ENCODE measurements around the gene STAT6.

The STAT6 gene

DNA sequence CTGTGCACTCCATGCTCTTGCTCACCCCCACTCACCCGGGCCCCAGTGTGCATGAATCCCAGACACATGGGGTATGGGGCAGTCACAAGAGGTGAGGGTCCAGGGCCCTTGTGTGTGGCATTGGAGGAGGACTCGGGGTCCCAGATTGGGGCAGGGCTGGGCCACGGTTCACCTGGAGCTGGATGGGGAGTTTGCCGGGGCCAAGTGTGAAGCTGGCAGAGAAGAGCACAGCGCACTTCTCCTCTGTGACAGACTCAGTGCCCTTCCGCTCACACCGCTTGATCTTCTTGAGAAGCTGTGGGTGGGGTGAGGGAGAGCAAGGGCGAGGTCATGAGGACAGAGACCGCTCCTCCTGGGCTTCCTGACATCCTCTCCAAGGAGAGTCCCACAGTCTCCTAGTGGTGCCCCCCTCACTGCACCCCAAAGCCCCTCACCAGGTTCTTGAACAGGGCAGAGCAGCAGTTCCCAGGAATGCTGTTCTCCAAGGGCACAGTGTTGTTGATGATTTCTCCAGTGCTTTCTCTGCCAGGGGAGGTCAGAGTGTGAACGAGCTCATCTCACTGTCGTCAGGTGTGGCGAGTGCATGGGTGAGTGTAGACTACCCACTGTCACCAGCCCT lies 6.8 kb downstream of the STAT6 start:
- DNase-seq (ENCODE audit: low read depth, low spot score) = no peak

DNA sequence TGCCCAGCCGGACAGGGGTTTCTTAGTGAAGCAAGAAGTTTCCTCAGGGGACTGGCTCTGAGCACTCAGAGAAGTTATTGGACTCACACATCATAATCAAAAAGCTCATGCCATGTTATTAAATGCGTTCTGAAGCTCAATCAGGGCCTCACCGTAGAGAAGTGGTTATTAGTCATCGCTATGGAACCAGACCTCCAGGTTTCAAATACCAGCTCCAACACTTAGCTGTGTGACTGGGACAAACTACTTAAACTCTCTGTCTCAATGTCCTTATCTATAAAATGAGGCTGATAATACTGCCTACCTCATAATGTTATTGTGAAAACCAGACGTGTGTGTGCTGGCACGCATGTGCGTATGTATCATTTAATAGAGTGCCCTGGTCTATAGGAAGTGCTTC lies 7.3 kb downstream of the STAT6 start:
- no peak for DNase-seq (ENCODE audit: low read depth, low spot score)

DNA sequence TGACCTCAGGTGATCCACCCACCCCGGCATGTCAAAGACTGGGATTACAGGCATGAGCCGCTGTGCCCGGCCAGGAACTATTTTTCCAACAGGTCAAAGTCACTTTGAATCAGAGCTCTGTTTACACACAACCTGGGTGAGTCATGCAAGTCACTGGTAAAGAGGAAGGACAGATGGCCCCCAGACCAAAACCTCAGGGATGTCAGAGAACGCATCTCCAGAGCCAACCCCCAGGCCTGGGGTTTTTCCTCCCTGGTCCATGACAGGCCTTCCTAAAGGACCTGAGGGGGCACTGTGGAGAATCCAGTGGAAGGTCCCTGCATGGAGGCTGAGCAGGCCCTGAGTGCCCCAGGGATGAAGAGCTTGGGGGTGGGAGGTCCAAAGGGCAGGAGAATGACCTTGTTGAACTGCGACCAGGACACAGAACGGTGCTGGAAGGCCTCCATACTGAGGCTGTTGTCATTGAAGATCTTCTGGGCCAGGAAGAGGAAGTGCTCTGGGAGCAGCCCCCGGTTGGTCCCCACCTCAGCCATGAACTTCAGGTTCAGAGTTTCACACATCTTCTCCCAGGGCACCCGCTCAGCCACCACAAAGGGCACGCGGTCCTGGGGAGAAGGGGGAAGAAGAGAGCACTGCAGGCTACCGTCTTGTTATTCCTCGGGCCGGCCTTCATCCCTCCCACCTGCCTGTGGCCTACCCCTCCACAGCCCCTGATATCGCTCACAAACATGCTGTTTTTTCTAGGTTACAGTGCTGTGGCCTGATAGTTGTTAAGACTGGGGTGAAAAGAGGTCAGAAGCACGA lies 9.1 kb downstream of the STAT6 start:
- no peak for DNase-seq (ENCODE audit: low read depth, low spot score)

DNA sequence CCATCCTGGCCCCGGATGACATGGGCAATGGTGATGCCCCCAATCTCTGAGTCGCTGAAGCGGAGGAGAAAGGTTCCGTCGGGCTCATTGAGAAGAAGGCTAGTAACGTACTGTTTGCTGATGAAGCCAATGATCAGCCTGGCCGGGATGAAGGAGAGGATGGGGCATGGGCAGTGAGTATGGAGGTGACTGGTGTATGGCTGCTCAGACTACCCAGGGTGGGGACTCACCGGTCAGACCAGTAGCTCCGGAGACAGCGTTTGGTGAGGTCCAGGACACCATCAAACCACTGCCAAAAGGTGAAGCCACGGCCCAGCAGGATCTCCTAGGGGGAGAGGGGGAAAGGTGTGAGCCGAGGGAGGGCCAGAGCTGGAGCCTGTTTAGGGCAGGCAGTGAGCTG lies 11.4 kb downstream of the STAT6 start:
- no peak for DNase-seq (ENCODE audit: low read depth, low spot score)

DNA sequence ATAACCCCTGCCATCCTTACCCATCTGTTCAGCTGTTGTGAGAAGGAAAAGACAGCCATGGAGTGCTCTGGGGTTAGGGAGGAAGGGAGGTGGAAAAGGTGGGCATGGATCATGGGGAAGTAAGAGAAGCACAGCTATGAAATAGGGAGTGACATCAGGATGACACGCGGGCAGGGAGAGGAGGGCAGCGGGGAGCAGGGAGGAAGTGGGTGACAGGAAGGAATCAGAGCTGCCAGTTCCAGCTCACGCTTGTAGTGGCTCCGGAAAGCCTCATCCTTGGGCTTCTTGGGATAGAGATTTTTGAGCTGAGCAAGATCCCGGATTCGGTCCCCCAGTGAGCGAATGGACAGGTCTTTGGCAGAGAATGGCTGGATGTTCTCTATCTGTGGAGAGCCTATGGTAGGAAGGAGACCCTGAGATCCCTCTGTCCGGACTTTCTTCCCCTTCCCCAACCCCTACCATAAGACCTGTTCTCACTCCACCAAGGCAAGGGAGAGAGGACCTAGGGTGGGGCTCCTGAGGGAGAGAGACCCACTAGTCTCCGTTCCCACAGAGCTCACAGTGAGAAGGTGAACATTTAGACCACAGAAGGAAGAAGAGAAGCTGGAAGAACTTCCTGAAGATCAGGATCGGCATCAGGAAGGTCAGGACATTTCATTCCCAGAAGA lies 12.0 kb downstream of the STAT6 start:
- DNase-seq (ENCODE audit: low read depth, low spot score) = no peak

DNA sequence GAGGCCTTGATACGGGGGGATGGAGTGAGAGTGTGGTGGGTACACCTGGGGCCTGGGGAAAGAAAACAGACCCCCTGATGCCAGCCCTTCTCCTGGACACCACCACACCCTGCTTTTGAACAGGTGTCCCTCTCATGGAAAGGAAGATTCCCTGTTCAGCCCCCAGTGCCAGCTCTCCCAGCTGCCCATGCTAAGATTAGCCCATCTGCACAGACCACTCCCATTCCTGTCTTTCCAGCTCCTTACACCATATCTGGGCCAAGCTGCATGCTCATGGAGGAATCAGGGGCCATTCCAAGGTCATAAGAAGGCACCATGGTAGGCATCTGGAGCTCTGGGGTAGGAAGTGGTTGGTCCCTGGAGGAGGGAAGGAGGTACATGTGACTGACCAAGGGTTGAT lies 12.6 kb downstream of the STAT6 start:
- DNase-seq (ENCODE audit: low read depth, low spot score) = no peak

DNA sequence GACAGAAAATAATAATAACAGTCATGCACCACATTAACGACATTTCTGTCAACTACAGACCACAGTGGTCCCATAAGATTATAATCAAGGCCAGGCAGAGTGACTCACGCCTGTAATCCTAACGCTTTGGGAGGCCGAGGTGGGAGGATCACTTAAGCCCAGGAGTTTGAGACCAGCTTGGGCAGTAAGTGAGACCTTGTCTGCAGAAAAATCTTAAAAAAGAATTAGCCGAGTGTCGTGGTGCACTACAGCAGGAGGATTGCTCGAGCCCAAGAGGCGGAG lies 13.7 kb downstream of the STAT6 start:
- no peak for DNase-seq (ENCODE audit: low read depth, low spot score)

DNA sequence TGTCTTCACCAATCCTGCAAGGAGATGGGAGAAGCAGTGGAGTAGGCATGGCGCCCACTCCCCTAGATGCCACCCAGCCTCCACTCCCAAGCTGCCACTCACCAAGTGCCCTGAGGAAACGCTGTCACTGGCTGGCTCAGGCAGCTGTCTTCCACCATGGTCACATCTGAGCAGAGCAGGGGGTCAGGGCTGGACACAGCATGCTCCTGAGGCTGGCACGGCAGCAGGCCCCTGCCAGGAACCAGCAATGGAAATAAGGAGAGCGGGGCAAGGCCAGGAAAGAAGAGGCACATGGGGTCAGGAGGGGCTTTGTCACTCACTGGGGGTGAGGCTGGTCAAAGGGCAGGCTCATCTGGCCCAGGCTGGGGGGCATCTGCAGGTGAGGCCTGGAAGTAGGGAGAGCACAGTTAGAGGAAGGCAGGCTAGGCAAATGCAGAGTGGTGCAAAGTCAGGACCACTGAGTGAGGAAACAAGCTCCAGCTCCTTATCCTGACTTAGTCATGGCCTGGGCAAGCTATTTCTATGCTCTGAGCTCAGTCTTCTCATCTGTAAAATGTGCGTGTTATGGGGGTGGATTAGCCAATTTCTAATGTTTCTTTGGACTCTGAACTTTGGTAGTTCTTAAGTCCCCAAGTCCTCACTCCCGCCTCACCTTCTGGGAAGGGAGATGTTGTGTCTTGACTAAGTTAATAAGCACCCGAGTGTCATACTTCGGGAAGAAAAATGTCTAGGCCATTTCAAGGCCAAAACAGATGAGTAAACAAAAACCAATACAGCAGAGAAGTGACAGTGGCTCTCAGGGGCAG lies 14.2 kb downstream of the STAT6 start:
- DNase-seq (ENCODE audit: low read depth, low spot score) = no peak

DNA sequence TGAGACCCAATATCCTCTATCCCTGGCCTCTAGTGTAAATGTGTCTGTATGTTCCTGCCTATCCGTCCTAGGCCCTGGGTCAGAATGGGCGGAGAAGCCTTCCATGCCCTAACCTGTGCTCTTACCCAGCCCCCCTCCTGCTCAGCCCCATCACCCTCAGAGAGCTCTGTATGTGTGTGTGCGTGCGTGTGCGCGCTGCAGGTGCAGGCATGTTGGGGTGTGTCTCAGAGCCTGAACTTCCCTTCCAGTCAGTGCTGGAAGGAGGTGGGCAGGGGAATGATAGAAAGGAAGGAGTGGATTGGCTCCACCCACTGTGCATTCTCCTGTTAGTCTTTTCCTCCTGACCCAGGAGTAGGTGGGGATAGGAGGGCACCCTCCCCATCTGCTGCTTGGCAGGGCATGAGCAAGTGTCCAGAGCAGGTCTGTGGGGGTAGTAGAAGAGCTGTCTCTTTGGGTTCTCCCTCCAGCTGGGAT lies 15.0 kb downstream of the STAT6 start:
- no peak for DNase-seq (ENCODE audit: low read depth, low spot score)

DNA sequence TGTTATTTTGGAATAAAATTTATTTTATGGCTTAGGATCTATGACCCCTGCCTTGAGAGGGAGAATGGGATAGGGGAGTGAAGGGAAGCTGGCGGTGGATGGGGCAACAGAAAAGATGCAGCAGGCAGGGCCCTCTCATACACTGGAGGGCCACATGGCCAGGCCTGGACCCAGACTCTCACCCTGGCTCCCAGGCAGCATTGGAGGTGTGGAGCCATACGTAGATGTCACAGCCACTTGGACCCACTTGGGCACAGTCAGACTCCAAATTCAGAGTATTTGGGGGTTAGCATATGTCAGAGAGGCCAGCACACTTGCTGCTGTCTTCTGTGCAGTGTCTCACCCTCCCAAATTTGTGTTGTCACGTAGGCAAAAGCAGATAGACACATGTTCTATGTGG lies 15.7 kb downstream of the STAT6 start:
- DNase-seq (ENCODE audit: low read depth, low spot score) = no peak

DNA sequence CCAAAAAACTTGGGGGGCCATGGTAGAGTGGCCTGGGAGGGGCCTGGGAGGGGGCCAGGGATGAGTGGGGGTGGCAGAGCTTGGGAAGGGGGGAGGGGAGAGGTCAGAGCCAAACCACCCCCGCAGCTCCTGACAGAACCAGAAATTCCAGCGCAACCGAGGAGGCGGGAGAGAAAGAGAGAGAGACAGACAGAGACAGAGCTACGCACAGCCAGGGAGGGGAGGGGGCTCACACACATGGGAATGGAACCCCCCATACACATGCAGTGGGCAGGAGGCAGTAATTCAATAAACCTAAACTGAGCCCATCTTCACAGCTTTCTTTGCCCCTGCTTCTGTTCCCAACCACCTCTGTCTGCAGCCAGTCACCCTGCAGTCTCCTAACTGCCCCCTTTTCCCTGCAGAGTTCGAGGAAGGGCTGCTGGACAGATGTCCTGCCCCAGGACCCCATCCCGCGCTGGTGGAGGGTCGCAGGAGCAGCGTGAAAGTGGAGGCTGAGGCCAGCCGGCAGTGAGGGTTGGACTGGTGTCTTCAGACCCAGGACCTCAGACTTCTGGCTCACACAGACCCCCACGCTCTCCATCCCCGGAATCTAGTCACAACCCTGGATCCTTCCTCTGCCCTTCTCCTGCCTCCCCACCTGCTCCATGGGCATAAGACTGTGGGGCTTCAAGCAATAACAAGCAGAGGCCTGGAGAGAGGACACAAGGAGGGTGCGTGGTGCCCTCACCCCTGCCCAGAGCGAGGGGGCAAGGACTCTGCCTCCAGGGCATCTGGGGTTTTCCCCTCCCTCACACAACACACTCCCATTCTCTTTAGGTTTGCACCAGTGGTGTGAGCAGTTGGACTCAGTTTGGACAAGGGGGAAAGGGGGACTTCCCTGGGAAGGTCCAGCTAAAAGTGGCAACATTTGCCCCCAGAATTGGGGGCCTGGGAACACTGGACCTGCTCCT lies 16.7 kb downstream of the STAT6 start:
- DNase-seq (ENCODE audit: low read depth, low spot score) = no peak

DNA sequence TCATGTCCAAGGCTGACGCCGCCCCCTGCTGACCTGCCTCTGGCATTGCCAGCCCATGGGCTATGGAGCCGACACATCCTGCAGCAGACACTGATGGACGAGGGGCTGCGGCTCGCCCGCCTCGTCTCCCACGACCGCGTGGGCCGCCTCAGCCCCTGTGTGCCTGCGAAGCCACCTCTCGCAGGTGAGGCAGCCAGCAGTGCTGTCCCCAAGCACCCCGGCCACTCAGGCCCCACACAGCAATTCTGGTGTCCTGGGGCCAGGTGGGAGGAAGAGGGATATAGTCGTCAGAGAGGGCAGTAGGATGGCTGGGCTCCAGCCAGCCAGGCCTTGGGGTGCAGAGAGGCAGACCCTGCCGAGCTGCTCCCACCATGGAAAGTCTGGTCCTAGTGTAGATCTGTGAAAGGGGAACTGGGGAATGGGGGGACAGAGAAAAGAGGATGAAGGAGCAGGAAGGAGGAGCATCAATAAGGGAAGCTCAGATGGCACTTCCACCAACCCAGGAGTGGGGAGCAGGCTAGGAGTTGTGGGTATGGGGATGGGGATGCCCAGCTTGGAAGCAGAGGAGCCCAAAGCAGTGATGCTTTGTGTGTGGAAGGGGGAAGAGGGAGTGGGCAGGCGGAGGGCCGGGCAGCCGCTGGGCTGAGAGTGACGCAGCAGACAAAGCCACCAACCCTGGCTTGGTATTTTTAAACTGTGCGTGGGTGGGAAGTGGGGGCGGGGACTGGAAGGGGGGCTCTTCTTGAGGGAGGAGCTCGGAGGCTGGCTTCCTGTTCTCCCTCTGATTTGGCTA lies 17.6 kb downstream of the STAT6 start:
- no peak for DNase-seq (ENCODE audit: low read depth, low spot score)

DNA sequence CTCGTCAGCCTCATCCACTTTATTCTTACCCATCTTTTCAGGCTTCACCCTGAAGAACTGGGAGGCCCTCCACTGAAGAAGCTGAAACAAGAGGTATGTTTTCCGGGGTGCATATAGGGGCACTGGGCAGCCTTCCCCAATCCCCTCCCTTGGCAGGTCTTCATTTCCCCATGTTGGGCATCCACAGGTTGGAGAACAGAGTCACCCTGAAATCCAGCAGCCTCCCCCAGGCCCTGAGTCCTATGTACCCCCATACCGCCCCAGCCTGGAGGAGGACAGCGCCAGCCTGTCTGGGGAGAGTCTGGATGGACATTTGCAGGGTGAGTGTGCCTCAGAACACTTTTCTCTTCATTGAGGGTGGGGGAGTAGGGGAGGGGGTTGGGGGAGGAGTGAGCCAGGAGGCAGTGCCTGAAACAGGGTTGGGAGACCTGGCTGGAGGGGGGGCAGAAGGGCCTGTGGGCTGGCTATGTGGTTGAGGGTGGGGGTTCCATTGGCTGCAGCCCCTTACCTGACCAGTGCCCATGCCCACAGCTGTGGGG lies 18.2 kb downstream of the STAT6 start:
- DNase-seq (ENCODE audit: low read depth, low spot score) = no peak

DNA sequence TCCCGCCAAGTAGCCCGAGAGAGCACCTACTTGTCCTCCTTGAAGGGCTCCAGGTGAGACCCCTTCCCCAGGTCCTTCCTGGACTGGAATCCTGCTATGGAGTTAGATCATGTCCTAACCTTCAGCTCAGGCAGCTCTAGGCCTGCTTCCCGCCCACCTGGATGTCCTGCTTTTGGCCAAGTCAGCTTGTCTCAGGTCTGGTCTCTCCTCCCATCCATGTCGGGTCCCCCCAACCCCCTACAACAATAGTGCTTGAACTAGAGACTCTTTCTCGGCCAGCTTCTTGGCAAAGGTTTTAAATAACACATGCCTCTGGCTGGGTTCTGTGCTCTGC lies 18.7 kb downstream of the STAT6 start:
- no peak for DNase-seq (ENCODE audit: low read depth, low spot score)

DNA sequence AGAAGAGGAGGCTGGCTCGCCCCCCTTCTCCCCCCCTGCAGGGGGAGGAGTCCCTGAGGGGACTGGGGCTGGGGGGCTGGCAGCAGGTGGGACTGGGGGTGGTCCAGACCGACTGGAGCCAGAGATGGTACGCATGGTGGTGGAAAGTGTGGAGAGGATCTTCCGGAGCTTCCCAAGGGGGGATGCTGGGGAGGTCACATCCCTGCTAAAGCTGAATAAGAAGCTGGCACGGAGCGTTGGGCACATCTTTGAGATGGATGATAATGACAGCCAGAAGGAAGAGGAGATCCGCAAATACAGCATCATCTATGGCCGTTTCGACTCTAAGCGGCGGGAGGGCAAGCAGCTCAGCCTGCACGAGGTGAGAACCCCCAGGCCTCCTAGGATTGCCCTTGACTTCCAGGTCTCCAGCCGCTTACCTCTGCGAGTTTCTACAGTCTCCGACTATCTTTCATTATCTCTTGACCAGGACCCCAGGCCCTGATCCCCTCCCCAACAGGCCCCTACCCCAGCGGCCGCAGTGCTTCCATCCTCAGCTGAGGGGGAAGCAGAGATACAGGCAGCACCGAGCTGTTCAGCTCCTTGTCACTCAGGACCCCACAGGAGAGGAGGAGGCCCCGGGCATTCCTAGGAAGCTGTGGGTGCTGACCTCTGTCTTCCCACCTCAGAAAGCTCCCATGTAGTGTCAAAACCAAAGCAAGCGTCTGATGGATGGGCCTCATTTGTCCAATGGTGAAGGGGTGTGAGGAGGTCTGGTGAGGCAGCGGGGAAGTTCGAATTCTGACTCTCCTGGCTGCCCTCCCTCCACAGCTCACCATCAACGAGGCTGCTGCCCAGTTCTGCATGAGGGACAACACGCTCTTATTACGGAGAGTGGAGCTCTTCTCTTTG lies 19.3 kb downstream of the STAT6 start:
- DNase-seq (ENCODE audit: low read depth, low spot score) = no peak

DNA sequence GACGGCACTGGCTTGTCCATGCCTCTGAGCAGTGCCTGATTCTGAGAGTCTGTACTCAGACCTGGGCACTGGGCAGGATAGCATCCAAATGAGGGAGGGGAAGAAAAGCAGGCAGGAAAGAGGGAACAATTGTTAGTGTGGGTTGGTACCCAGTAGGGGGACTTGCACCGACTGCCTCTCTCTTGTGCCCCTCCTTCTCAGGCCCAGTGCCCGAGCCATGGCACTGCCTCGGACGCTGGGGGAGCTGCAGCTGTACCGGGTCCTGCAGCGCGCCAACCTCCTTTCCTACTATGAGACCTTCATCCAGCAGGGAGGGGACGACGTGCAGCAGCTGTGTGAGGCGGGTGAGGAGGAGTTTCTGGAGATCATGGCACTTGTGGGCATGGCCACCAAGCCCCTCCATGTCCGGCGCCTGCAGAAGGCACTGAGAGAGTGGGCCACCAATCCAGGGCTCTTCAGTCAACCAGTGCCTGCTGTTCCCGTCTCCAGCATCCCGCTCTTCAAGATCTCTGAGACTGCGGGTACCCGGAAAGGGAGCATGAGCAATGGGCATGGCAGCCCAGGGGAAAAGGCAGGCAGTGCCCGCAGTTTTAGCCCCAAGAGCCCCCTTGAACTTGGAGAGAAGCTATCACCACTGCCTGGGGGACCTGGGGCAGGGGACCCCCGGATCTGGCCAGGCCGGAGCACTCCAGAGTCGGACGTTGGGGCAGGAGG lies 20.1 kb downstream of the STAT6 start:
- no peak for DNase-seq (ENCODE audit: low read depth, low spot score)

DNA sequence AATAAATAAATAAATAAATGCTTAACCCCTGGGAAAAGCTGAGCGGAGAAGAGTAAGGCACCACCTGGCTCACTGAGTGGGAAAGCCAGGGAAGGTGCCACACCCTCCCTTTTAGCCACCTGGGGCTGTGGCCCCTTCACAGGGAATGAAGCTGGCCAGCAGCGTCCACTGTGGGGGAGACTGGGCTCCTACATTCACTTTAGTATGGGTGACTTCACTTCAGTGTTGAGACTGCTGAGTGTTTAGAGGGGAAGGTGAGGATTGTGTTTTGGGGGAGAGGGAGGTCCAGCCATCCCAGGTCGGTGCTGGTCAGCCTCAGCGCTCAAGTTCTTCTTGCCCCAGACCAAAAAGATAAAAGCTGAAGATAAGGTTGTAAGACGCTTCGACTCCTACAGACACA lies 20.7 kb downstream of the STAT6 start:
- DNase-seq (ENCODE audit: low read depth, low spot score) = no peak

All from smooth muscle cell of the brain vasculature (primary cell).